H7 (cell line): Measurements from ENCODE around the gene TPM4. TPM values are rescaled to one million over a fixed set of nuclear protein-coding genes. Genes with fewer than 3 reads are reported as not detected.

ENCODE experiments used
- DNase-seq: peaks from one replicate; pipeline ENCODE4 v3.0.0; 2012
- H3K27me3 ChIP-seq: 2 replicates; pipeline ENCODE4 v1.6.0; 2011; ENCODE audit warnings: mild to moderate bottlenecking, low read length; ENCODE audit not compliant: control insufficient read depth, insufficient read depth
- H3K36me3 ChIP-seq: replicated peaks from 2 replicates; pipeline ENCODE4 v1.5.1; 2011; ENCODE audit warnings: low read length; ENCODE audit not compliant: control insufficient read depth, insufficient read depth
- H3K4me3 ChIP-seq: 2 replicates; pipeline ENCODE4 v1.5.1; 2011; ENCODE audit warnings: low read depth, mild to moderate bottlenecking, control low read depth, low read length, moderate library complexity; ENCODE audit not compliant: insufficient read depth
- total RNA-seq: library from RNA; depleted of rRNA; stranded (reverse); fragments of >200 nt; shearing (Covaris generic); gene quantifications from 2 replicates; pipeline ENCODE4 v1.2.3, GENCODE V29; 2014

TPM4 gene
- total RNA-seq, 1 experiment from 2014 or later: 429 TPM

- DNase-seq: no peak
- Histone ChIP-seq H3K4me3 (no peak overlapping the region), H3K27me3 (no peaks in the 10 kb centered on the region), H3K36me3 (peaks cover 36% of the 10 kb centered on the region)
These were observed 51.6 kb downstream of the TPM4 start for GRCh38 chr19:16127776-16128371.

GRCh38 chr19:16131648-16132047 is 55.4 kb downstream of the TPM4 start:
- H3K36me3 ChIP-seq: peaks cover 29% of the 10 kb centered on the region
- no peak for DNase-seq
- H3K4me3 ChIP-seq: no peak overlapping the region
- H3K27me3 ChIP-seq: no peaks in the 10 kb centered on the region

GRCh38 chr19:16133818-16134217 is 57.5 kb downstream of the TPM4 start:
- Histone ChIP-seq H3K4me3 (no peak overlapping the region), H3K36me3 (peaks cover 22% of the 10 kb centered on the region), H3K27me3 (no peaks in the 10 kb centered on the region)
- DNase-seq: no peak

- no peak for DNase-seq
- Histone ChIP-seq H3K27me3 (no peaks in the 10 kb centered on the region), H3K4me3 (no peak overlapping the region), H3K36me3 (peaks cover 16% of the 10 kb centered on the region)
These were observed 58.2 kb downstream of the TPM4 start for GRCh38 chr19:16134510-16134909.

GRCh38 chr19:16135430-16136127 is 59.3 kb downstream of the TPM4 start:
- Histone ChIP-seq H3K36me3 (peaks cover 10% of the 10 kb centered on the region), H3K4me3 (no peak overlapping the region), H3K27me3 (no peaks in the 10 kb centered on the region)
- DNase-seq: no peak

- Histone ChIP-seq H3K36me3 (peaks cover 10% of the 10 kb centered on the region), H3K27me3 (no peaks in the 10 kb centered on the region), H3K4me3 (no peak overlapping the region)
- no peak for DNase-seq
These were observed 60.1 kb downstream of the TPM4 start for GRCh38 chr19:16136185-16136999.

GRCh38 chr19:16139752-16140151 is 63.5 kb downstream of the TPM4 start:
- Histone ChIP-seq H3K27me3 (no peaks in the 10 kb centered on the region), H3K36me3 (no peaks in the 10 kb centered on the region), H3K4me3 (no peak overlapping the region)
- DNase-seq: no peak

GRCh38 chr19:16141043-16141442 is 64.7 kb downstream of the TPM4 start:
- Histone ChIP-seq H3K27me3 (no peaks in the 10 kb centered on the region), H3K36me3 (no peaks in the 10 kb centered on the region)
- no peak for DNase-seq

GRCh38 chr19:16142032-16142580 is 65.8 kb downstream of the TPM4 start:
- Histone ChIP-seq H3K4me3 (no peak overlapping the region), H3K27me3 (no peaks in the 10 kb centered on the region), H3K36me3 (no peaks in the 10 kb centered on the region)
- DNase-seq: no peak

More at GRCh38 chr19:16141043-16141442, 64.7 kb downstream of the TPM4 start:
- no peak overlapping the region for H3K4me3 ChIP-seq

- no peaks in the 10 kb centered on the region for H3K36me3 ChIP-seq
- no peak within 1 kb of the TSS; the same call in 1 of the 2 replicates for H3K4me3 ChIP-seq
- DNase-seq: peak; percentile 82
- no peaks in the 10 kb centered on the region for H3K27me3 ChIP-seq
These were observed 67.3 kb downstream of the TPM4 start, which contains the start of gene HSH2D for GRCh38 chr19:16143399-16144215. Gene HSH2D, plus strand, starts transcription at chr19:16143685. Its CDS starts 5,066 bp downstream, at chr19:16148751.

GRCh38 chr19:16144216-16144581 is 67.9 kb downstream of the TPM4 start:
- Histone ChIP-seq H3K36me3 (no peaks in the 10 kb centered on the region), H3K4me3 (no peak overlapping the region), H3K27me3 (no peaks in the 10 kb centered on the region)
- DNase-seq: no peak

- Histone ChIP-seq H3K27me3 (no peaks in the 10 kb centered on the region), H3K4me3 (no peak overlapping the region), H3K36me3 (no peaks in the 10 kb centered on the region)
- DNase-seq: no peak
These were observed 69.8 kb downstream of the TPM4 start for GRCh38 chr19:16146112-16146511.

- Histone ChIP-seq H3K4me3 (no peak overlapping the region), H3K36me3 (no peaks in the 10 kb centered on the region), H3K27me3 (no peaks in the 10 kb centered on the region)
- no peak for DNase-seq
These were observed 72.3 kb downstream of the TPM4 start for GRCh38 chr19:16148443-16149229.
